HG03064 (cell line): ENCODE results near the gene NRIP1.

ENCODE experiments used
- ATAC-seq: cut with Tn5 transposase; IDR thresholded peaks from one replicate; pipeline ENCODE4 v1.9.1; 2021; ENCODE audit warnings: low read depth; ENCODE audit not compliant: unreplicated experiment

The NRIP1 gene

GRCh38 chr21:15009837-15010363, 54.9 kb downstream of the NRIP1 start:
- ATAC-seq: no peak

- ATAC-seq: no peak
These were observed 57.0 kb downstream of the NRIP1 start for GRCh38 chr21:15007716-15008296.

GRCh38 chr21:15006594-15007230, 58.1 kb downstream of the NRIP1 start:
- ATAC-seq: no peak

GRCh38 chr21:15005391-15005790, 59.4 kb downstream of the NRIP1 start:
- no peak for ATAC-seq

- ATAC-seq: no peak
These were observed 60.0 kb downstream of the NRIP1 start for GRCh38 chr21:15004721-15005370.

GRCh38 chr21:15003463-15004135, 61.2 kb downstream of the NRIP1 start:
- no peak for ATAC-seq

- peak; percentile 85 for ATAC-seq
These were observed 62.8 kb downstream of the NRIP1 start for GRCh38 chr21:15001857-15002606.

- no peak for ATAC-seq
These were observed 63.7 kb downstream of the NRIP1 start for GRCh38 chr21:15001113-15001512.

GRCh38 chr21:15000081-15000480, 64.7 kb downstream of the NRIP1 start:
- no peak for ATAC-seq

- ATAC-seq: no peak
These were observed 66.0 kb downstream of the NRIP1 start for GRCh38 chr21:14998784-14999183.

GRCh38 chr21:14998336-14998735, 66.5 kb downstream of the NRIP1 start:
- no peak for ATAC-seq

- no peak for ATAC-seq
These were observed 68.9 kb downstream of the NRIP1 start for GRCh38 chr21:14995695-14996490.

GRCh38 chr21:14995226-14995625, 69.6 kb downstream of the NRIP1 start:
- ATAC-seq: no peak

- ATAC-seq: no peak
These were observed 71.7 kb downstream of the NRIP1 start for GRCh38 chr21:14993115-14993514.

- ATAC-seq: no peak
These were observed 72.8 kb downstream of the NRIP1 start for GRCh38 chr21:14991957-14992356.

GRCh38 chr21:14989359-14989758, 75.4 kb downstream of the NRIP1 start:
- no peak for ATAC-seq

GRCh38 chr21:14988760-14989159, 76.0 kb downstream of the NRIP1 start:
- no peak for ATAC-seq

- ATAC-seq: no peak
These were observed 77.2 kb downstream of the NRIP1 start for GRCh38 chr21:14987370-14988170.

GRCh38 chr21:14985306-14985705, 79.5 kb downstream of the NRIP1 start:
- no peak for ATAC-seq
